ENCODE results near the gene SYT12.
"Not testable (repeated sequence)": the region's sequence is repeated elsewhere in the genome, so short reads cannot be mapped to it uniquely, and the experiment has no call there.

SYT12 gene

GRCh38 chr11:67002297-67002913, 20.5 kb upstream of the SYT12 start:
- H4K20me1 ChIP-seq (ENCODE audit: insufficient read depth, low read length) = no peaks in the 10 kb centered on the region
- H2AFZ ChIP-seq (ENCODE audit: low read depth, low read length) = no peak overlapping the region
- H3K9ac ChIP-seq (ENCODE audit: low read length) = no peak overlapping the region
- peaks cover 9% of the 10 kb centered on the region; the same call in 1 of the 2 replicates for H3K27me3 ChIP-seq (ENCODE audit: low read depth, low read length)
- H3K79me2 ChIP-seq (ENCODE audit: low read length) = no peaks in the 10 kb centered on the region
- no peak overlapping the region for H3K4me2 ChIP-seq (ENCODE audit: low read length)
- H3K9me3 ChIP-seq (ENCODE audit: insufficient read depth, low read length) = no peaks in the 10 kb centered on the region
- TF ChIP-seq CTCF (IDR thresholded peaks at IDR 0.05; ENCODE audit: low read depth, low read length) (no peak), EZH2phosphoT487 (IDR thresholded peaks at IDR 0.05; ENCODE audit: low read depth) (no peak)
- no peak overlapping the region for H3K27ac ChIP-seq (ENCODE audit: low read length)
- H3K4me3 ChIP-seq (ENCODE audit: low read length) = no peak overlapping the region
- H3K36me3 ChIP-seq (replicated peaks; ENCODE audit: low read depth, low read length) = no peaks in the 10 kb centered on the region
- H3K4me1 ChIP-seq (ENCODE audit: low read length) = peaks cover 12% of the 10 kb centered on the region

- no peak overlapping the region for H2AFZ ChIP-seq (ENCODE audit: low read depth, low read length)
- no peak overlapping the region for H3K27ac ChIP-seq (ENCODE audit: low read length)
- no peaks in the 10 kb centered on the region for H3K36me3 ChIP-seq (replicated peaks; ENCODE audit: low read depth, low read length)
- peaks cover 7% of the 10 kb centered on the region; the same call in 1 of the 2 replicates for H3K27me3 ChIP-seq (ENCODE audit: low read depth, low read length)
- H3K79me2 ChIP-seq (ENCODE audit: low read length) = no peaks in the 10 kb centered on the region
- H4K20me1 ChIP-seq (ENCODE audit: insufficient read depth, low read length) = no peaks in the 10 kb centered on the region
- H3K9me3 ChIP-seq (ENCODE audit: insufficient read depth, low read length) = no peaks in the 10 kb centered on the region
- no peak overlapping the region for H3K4me3 ChIP-seq (ENCODE audit: low read length)
- no peak overlapping the region for H3K9ac ChIP-seq (ENCODE audit: low read length)
- no peak overlapping the region for H3K4me2 ChIP-seq (ENCODE audit: low read length)
- TF ChIP-seq CTCF (IDR thresholded peaks at IDR 0.05; ENCODE audit: low read depth, low read length) (no peak), EZH2phosphoT487 (IDR thresholded peaks at IDR 0.05; ENCODE audit: low read depth) (no peak)
- peaks cover 12% of the 10 kb centered on the region for H3K4me1 ChIP-seq (ENCODE audit: low read length)
Observed at GRCh38 chr11:67002921-67003411, 20.0 kb upstream of the SYT12 start.

- not testable (repeated sequence) for H3K27me3 ChIP-seq (ENCODE audit: low read depth, low read length); H2AFZ ChIP-seq (ENCODE audit: low read depth, low read length); H3K4me3 ChIP-seq (ENCODE audit: low read length); H3K9me3 ChIP-seq (ENCODE audit: insufficient read depth, low read length); H3K79me2 ChIP-seq (ENCODE audit: low read length); H3K9ac ChIP-seq (ENCODE audit: low read length); H3K27ac ChIP-seq (ENCODE audit: low read length); H3K4me2 ChIP-seq (ENCODE audit: low read length); H4K20me1 ChIP-seq (ENCODE audit: insufficient read depth, low read length); H3K36me3 ChIP-seq (replicated peaks; ENCODE audit: low read depth, low read length)
- H3K4me1 ChIP-seq (ENCODE audit: low read length) = peaks cover 12% of the 10 kb centered on the region
Observed at GRCh38 chr11:67005200-67005599, 17.7 kb upstream of the SYT12 start.

GRCh38 chr11:67006029-67006884, 16.7 kb upstream of the SYT12 start:
- H3K4me3 ChIP-seq (ENCODE audit: low read length) = peak overlapping the region; percentile 75
- H3K27me3 ChIP-seq (ENCODE audit: low read depth, low read length) = 0 out of 2 replicates have a peak, but pooled peaks cover under 1% of the 10 kb centered on the region
- peak overlapping the region; percentile 72 for H3K4me2 ChIP-seq (ENCODE audit: low read length)
- peaks cover 12% of the 10 kb centered on the region for H3K4me1 ChIP-seq (ENCODE audit: low read length)
- no peaks in the 10 kb centered on the region for H3K9me3 ChIP-seq (ENCODE audit: insufficient read depth, low read length)
- H4K20me1 ChIP-seq (ENCODE audit: insufficient read depth, low read length) = no peaks in the 10 kb centered on the region
- H3K9ac ChIP-seq (ENCODE audit: low read length) = peak overlapping the region; percentile 26
- H3K27ac ChIP-seq (ENCODE audit: low read length) = peak overlapping the region; percentile 44
- H3K36me3 ChIP-seq (replicated peaks; ENCODE audit: low read depth, low read length) = no peaks in the 10 kb centered on the region
- no peaks in the 10 kb centered on the region for H3K79me2 ChIP-seq (ENCODE audit: low read length)
- peak overlapping the region; percentile 97 for H2AFZ ChIP-seq (ENCODE audit: low read depth, low read length)
- TF ChIP-seq EZH2phosphoT487 (IDR thresholded peaks at IDR 0.05; ENCODE audit: low read depth) = no peak
- no peak for TF ChIP-seq CTCF (IDR thresholded peaks at IDR 0.05; ENCODE audit: low read depth, low read length)

Data from OCI-LY3 (cell line).